Measurements from ENCODE around the gene ARSB.

- TF ChIP-seq CTCF (IDR thresholded peaks at IDR 0.05) (no peak), POLR2AphosphoS5 (IDR thresholded peaks at IDR 0.05) (no peak), POLR2A (IDR thresholded peaks at IDR 0.05) (no peak), EP300 (IDR thresholded peaks at IDR 0.05) (no peak)
Observed at GRCh38 chr5:79005936-79006631, 21.0 kb upstream of the ARSB start.
